ENCODE measurements around the gene PAX8. TPM values are rescaled to one million over a fixed set of nuclear protein-coding genes. Genes with fewer than 3 reads are reported as not detected.

PAX8 gene
- total RNA-seq, 5 donors from 2014 or later (not counting 1 experiment from before 2014, with no cell fraction given), result 1.0 to 1.8 (median 1.3) TPM

- peak overlapping the region; percentile 39 for H3K27ac ChIP-seq (ENCODE audit: low read length)
- ChIA-PET POLR2A (no interaction called here), CTCF (interaction anchor here in 1 of 2 donors (1.2 kb wide), 1 partner anchor 57 kb away, joined by 3 read pairs; no protein-coding TSS in a partner anchor)
- peaks cover 31% of the 10 kb centered on the region for H3K36me3 Mint-ChIP-seq
- peaks cover 63 to 96% of the 10 kb centered on the region in 2 experiments for H3K4me1 ChIP-seq (ENCODE audit: control insufficient read depth in 1 of 2, extremely low read depth in 1 of 2, insufficient read depth in 2 of 2, low read length in 2 of 2)
- H3K27ac Mint-ChIP-seq, result peak overlapping the region; percentile 91 to 96
- ATAC-seq (replicated peaks in 1 of 4), result peak in 2 of 4 experiments; percentile 16 to 23
- H3K9me3 Mint-ChIP-seq, result no peaks in the 10 kb centered on the region
- DNase-seq, result peak in 6 of 35 experiments; percentile 19 to 45 (median 41)
- H3K4me3 Mint-ChIP-seq, result peak overlapping the region; percentile 41 to 86 (median 44)
- peaks cover 21 to 58% of the 10 kb centered on the region in 2 donors for H3K36me3 ChIP-seq (ENCODE audit: control insufficient read depth in 2 of 2, extremely low read depth in 1 of 2, insufficient read depth in 1 of 2, low read length in 1 of 2)
- no peak overlapping the region for H3K4me3 ChIP-seq (ENCODE audit: control insufficient read depth in 1 of 2, extremely low read depth in 1 of 2, low read length in 1 of 2)
- H3K4me1 Mint-ChIP-seq, result peaks cover 88 to 92% (median 88%) of the 10 kb centered on the region in 3 donors
- H3K27me3 ChIP-seq (replicated peaks in 1 of 2; ENCODE audit: control insufficient read depth in 2 of 2, extremely low read depth in 1 of 2, insufficient read depth in 2 of 2, low read length in 1 of 2), result no peaks in the 10 kb centered on the region
- H3K27me3 Mint-ChIP-seq, result peaks cover 0 to 2% of the 10 kb centered on the region in 2 donors
- whole genome bisulfite sequencing (ENCODE audit: insufficient coverage), result no CpG with 5 or more reads among the region's 4 CpGs
- no peaks in the 10 kb centered on the region for H3K9me3 ChIP-seq
Observed at GRCh38 chr2:113178891-113179290, 99.8 kb downstream of the PAX8 start.

DNA sequence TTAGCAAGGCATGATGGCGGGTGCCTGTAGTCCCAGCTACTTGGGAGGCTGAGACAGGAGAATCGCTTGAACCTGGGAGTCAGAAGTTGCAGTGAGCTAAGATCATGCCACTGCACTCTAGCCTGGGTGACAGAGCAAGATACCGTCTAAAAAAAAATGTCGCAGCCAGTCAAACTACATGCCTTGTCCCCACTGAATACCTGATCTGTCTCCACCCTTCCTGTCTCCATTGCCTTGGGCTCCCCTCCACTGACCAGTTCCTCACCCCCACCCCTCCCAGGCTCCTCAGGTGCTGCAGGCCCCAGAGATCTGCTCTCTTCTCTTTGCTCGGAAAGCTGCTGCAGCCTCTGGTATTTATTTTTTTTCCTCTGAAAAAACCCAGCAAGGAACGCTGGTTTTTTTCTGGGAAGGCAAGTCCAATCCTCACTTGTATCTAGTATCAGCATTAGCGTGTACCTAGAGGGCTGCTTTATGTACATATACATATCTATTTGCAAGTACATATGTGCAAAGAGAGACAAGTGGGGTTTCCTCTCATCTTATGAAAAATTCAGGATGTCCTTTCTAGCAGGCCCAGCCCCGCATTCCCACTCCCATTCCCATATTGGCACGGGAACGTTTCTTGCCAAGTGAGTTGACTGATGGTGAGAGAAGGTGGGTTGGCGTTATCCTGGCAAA, 100.5 kb downstream of the PAX8 start:
- H3K4me3 ChIP-seq (ENCODE audit: control insufficient read depth in 1 of 2, extremely low read depth in 1 of 2, low read length in 1 of 2), result peak overlapping the region in 1 of 2 donors; percentile 17
- CTCF ChIA-PET, result interaction anchor here in 1 of 2 donors (1.2 kb wide), 1 partner anchor 57 kb away, joined by 3 read pairs; no protein-coding TSS in a partner anchor
- peaks cover 61 to 96% of the 10 kb centered on the region in 2 experiments for H3K4me1 ChIP-seq (ENCODE audit: control insufficient read depth in 1 of 2, extremely low read depth in 1 of 2, insufficient read depth in 2 of 2, low read length in 2 of 2)
- Mint-ChIP-seq H3K27ac (peak overlapping the region; percentile 91 to 96), H3K4me1 (peaks cover 88 to 92% (median 88%) of the 10 kb centered on the region in 3 donors), H3K9me3 (no peaks in the 10 kb centered on the region), H3K4me3 (peak overlapping the region; percentile 41 to 86 (median 44)), H3K36me3 (peaks cover 25% of the 10 kb centered on the region), H3K27me3 (peaks cover 0 to 2% of the 10 kb centered on the region in 2 donors)
- H3K27me3 ChIP-seq (replicated peaks in 1 of 2; ENCODE audit: control insufficient read depth in 2 of 2, extremely low read depth in 1 of 2, insufficient read depth in 2 of 2, low read length in 1 of 2), result no peaks in the 10 kb centered on the region
- DNase-seq (no peak), ATAC-seq (replicated peaks in 1 of 4) (no peak)
- peaks cover 18 to 51% of the 10 kb centered on the region in 2 donors for H3K36me3 ChIP-seq (ENCODE audit: control insufficient read depth in 2 of 2, extremely low read depth in 1 of 2, insufficient read depth in 1 of 2, low read length in 1 of 2)
- no peak overlapping the region for H3K27ac ChIP-seq (ENCODE audit: low read length)
- no peaks in the 10 kb centered on the region for H3K9me3 ChIP-seq
- WGBS (ENCODE audit: insufficient coverage), result 72% methylated on average over 6 of the region's 11 CpGs
- POLR2A ChIA-PET, result no interaction called here

DNA sequence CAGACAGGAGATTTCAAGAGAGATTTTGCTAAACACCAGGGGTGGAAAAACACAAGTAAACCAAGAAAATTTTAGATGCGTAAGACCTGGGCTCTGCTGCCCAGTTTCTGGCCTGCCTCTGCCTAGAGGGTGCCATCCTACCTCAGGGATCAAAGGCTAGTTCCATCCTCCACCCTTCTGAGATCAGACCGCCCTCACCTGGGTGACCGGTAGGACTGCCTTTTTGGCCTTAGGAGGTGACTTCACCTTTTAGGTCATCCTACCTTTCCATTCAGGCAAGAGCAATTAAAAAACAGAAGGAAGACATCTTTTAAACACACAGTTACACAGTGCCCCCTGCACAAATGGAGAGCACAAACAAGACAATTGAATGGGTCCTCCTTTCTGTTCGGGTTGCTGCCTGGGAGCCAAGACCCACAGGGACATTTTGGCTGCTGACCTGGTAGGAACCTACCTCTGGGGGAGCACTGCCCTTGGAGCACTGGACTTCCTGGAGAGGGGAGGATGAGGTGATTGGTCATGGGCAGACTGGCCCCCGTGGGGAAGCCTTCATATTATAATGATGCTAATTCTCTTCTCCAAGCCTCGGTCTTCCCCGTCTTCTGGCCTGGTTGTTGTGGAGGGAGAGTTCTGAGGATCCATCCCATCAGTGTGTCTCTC, 101.9 kb downstream of the PAX8 start:
- Mint-ChIP-seq H3K36me3 (peaks cover 19% of the 10 kb centered on the region), H3K4me3 (peak overlapping the region; percentile 85 to 86 (median 86)), H3K27me3 (peaks cover 0 to 2% of the 10 kb centered on the region in 2 donors), H3K27ac (peak overlapping the region; percentile 90 to 96), H3K9me3 (no peaks in the 10 kb centered on the region), H3K4me1 (peaks cover 88 to 92% (median 89%) of the 10 kb centered on the region in 3 donors)
- Histone ChIP-seq H3K27ac (ENCODE audit: low read length) (peak overlapping the region; percentile 78), H3K27me3 (replicated peaks in 1 of 2; ENCODE audit: control insufficient read depth in 2 of 2, extremely low read depth in 1 of 2, insufficient read depth in 2 of 2, low read length in 1 of 2) (no peaks in the 10 kb centered on the region), H3K4me1 (ENCODE audit: control insufficient read depth in 1 of 2, extremely low read depth in 1 of 2, insufficient read depth in 2 of 2, low read length in 2 of 2) (peaks cover 63 to 96% of the 10 kb centered on the region in 2 experiments), H3K4me3 (ENCODE audit: control insufficient read depth in 1 of 2, extremely low read depth in 1 of 2, low read length in 1 of 2) (peak overlapping the region; percentile 90 to 93), H3K9me3 (no peaks in the 10 kb centered on the region), H3K36me3 (ENCODE audit: control insufficient read depth in 2 of 2, extremely low read depth in 1 of 2, insufficient read depth in 1 of 2, low read length in 1 of 2) (peaks cover 6 to 37% of the 10 kb centered on the region in 2 donors)
- ChIA-PET CTCF (interaction anchor here (3.1 to 7.9 kb wide), 2 partner anchors 37 to 38 kb away, joined by 16 to 99 read pairs; no protein-coding TSS in a partner anchor), POLR2A (no interaction called here)
- ATAC-seq (replicated peaks in 1 of 4) (no peak), DNase-seq (no peak)
- WGBS (ENCODE audit: insufficient coverage), result 64% methylated on average over 3 of the region's 7 CpGs

DNA sequence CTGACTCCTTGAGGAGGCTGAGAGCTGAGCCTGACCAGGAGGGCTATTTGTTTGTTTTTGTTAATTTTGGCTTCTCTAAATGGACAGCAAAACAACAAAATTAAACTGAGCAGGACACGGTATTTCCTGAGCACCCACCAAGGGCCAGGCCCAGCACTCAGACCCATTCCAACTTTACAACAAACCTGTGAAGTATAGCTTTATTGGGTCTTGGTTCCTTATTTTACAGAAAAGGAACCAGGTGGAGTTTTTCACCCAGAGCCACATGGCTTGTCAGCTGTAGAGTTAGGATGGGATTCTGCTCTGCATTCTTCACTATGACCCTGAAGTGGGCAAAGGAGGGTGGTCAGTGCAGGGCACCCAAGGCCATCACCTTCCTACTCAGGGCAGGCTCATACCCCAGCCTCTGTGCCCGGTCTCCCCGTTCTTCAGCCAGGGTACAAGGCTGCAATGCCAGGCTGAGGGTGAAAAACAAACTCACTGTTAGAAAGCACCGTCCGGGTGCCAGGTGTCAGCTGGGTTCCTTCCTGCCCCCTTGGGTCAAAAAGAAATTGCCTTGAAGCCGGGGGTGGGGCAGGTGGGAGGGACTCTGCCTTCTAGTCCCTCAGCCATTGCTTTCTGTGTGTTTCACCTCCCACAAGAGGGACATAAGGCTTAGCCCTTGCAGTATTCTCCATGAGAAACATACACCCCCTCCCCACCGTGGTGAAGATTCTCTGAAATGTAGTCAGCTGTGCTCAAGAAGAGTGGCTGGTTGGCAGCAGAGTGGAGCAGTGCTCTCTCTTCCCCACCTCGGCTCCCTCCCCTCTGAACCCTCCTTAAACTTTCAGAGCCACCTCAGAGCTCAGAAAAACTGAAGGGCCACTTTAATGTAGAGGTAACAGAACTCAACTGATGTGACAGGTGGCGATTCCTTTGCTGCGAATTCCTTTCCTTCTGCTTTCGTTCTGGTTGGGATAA, 102.7 kb downstream of the PAX8 start:
- H3K27ac ChIP-seq (ENCODE audit: low read length), result peak overlapping the region; percentile 78
- Mint-ChIP-seq H3K27me3 (peaks cover 0 to 2% of the 10 kb centered on the region in 2 donors), H3K4me3 (peak overlapping the region; percentile 85 to 86 (median 86)), H3K27ac (peak overlapping the region; percentile 90 to 96), H3K9me3 (peaks cover 0 to 3% (median 0%) of the 10 kb centered on the region in 3 donors), H3K4me1 (peaks cover 88 to 92% (median 89%) of the 10 kb centered on the region in 3 donors), H3K36me3 (peaks cover 18% of the 10 kb centered on the region)
- ATAC-seq (replicated peaks in 1 of 4) (no peak), DNase-seq (peak in 7 of 35 experiments; percentile 20 to 56 (median 32))
- no peaks in the 10 kb centered on the region for H3K9me3 ChIP-seq
- POLR2A ChIA-PET, result interaction anchor here in 1 of 2 donors (0.5 to 2.0 kb wide), 3 partner anchors 12 to 38 kb away, joined by 3 to 10 read pairs (median 5); no protein-coding TSS in a partner anchor
- CTCF ChIA-PET, result interaction anchor here (1.5 to 7.9 kb wide), 5 partner anchors 23 to 214 kb away, joined by 4 to 99 read pairs (median 16); no protein-coding TSS in a partner anchor
- peaks cover 61 to 96% of the 10 kb centered on the region in 2 experiments for H3K4me1 ChIP-seq (ENCODE audit: control insufficient read depth in 1 of 2, extremely low read depth in 1 of 2, insufficient read depth in 2 of 2, low read length in 2 of 2)
- peaks cover 5 to 32% of the 10 kb centered on the region in 2 donors for H3K36me3 ChIP-seq (ENCODE audit: control insufficient read depth in 2 of 2, extremely low read depth in 1 of 2, insufficient read depth in 1 of 2, low read length in 1 of 2)
- peak overlapping the region; percentile 90 to 93 for H3K4me3 ChIP-seq (ENCODE audit: control insufficient read depth in 1 of 2, extremely low read depth in 1 of 2, low read length in 1 of 2)
- WGBS (ENCODE audit: insufficient coverage), result 31% methylated on average over 5 of the region's 11 CpGs
- no peaks in the 10 kb centered on the region for H3K27me3 ChIP-seq (replicated peaks in 1 of 2; ENCODE audit: control insufficient read depth in 2 of 2, extremely low read depth in 1 of 2, insufficient read depth in 2 of 2, low read length in 1 of 2)

- DNase-seq (peak; percentile 50 to 83 (median 67)), ATAC-seq (replicated peaks in 1 of 4) (peak; percentile 44 to 59 (median 52))
- ChIA-PET POLR2A (interaction anchor here (0.6 to 2.0 kb wide), 5 partner anchors 9 to 731 kb away, joined by 3 to 10 read pairs (median 3); no protein-coding TSS in a partner anchor), CTCF (interaction anchor here (0.6 to 7.9 kb wide), 12 partner anchors 18 to 215 kb away, joined by 3 to 99 read pairs (median 5); no protein-coding TSS in a partner anchor)
- peaks cover 0 to 3% (median 0%) of the 10 kb centered on the region in 3 donors for H3K9me3 Mint-ChIP-seq
- peak overlapping the region; percentile 85 to 86 (median 86) for H3K4me3 Mint-ChIP-seq
- H3K4me1 Mint-ChIP-seq, result peaks cover 83 to 86% (median 85%) of the 10 kb centered on the region in 3 donors
- Histone ChIP-seq H3K4me1 (ENCODE audit: control insufficient read depth in 1 of 2, extremely low read depth in 1 of 2, insufficient read depth in 2 of 2, low read length in 2 of 2) (peaks cover 57 to 95% of the 10 kb centered on the region in 2 experiments), H3K4me3 (ENCODE audit: control insufficient read depth in 1 of 2, extremely low read depth in 1 of 2, low read length in 1 of 2) (peak overlapping the region; percentile 90 to 93), H3K9me3 (no peaks in the 10 kb centered on the region), H3K27me3 (replicated peaks in 1 of 2; ENCODE audit: control insufficient read depth in 2 of 2, extremely low read depth in 1 of 2, insufficient read depth in 2 of 2, low read length in 1 of 2) (no peaks in the 10 kb centered on the region), H3K27ac (ENCODE audit: low read length) (peak overlapping the region; percentile 78), H3K36me3 (ENCODE audit: control insufficient read depth in 2 of 2, extremely low read depth in 1 of 2, insufficient read depth in 1 of 2, low read length in 1 of 2) (peaks cover 5 to 31% of the 10 kb centered on the region in 2 donors)
- H3K36me3 Mint-ChIP-seq, result peaks cover 18% of the 10 kb centered on the region
- H3K27ac Mint-ChIP-seq, result peak overlapping the region; percentile 90 to 96
- H3K27me3 Mint-ChIP-seq, result peaks cover 0 to 2% of the 10 kb centered on the region in 2 donors
- 0% methylated on average over 2 of the region's 8 CpGs for WGBS (ENCODE audit: insufficient coverage)
Observed at GRCh38 chr2:113175042-113175628, 103.6 kb downstream of the PAX8 start.
